K562 (cell line): Measurements from ENCODE around the gene GRM2. TPM values are rescaled to one million over a fixed set of nuclear protein-coding genes. Genes with fewer than 3 reads are reported as not detected.

Source experiments
- ATAC-seq: fragments of 200-7000 bp; cut with Tn5 transposase; 3 replicates; pipeline ENCODE4 v1.9.1; 2020; ENCODE audit warnings: moderate library complexity
- BruUV-seq: library from RNA; stranded (reverse); fragments of 400-500 nt; replicated peaks from 2 replicates; lab custom pipeline; 2021; lab: Mats Ljungman, UMichigan
- CTCF ChIA-PET: fragments of 300-600 bp; formaldehyde crosslinking; extraction: SDS; loops from one replicate; lab custom pipeline; 2021; ENCODE audit warnings: low intra/inter-chr PET ratio; lab: Yijun Ruan, JAX
- POLR2A ChIA-PET: fragments of 300-600, 350-650 bp; sonication (Branson Sonifier 250); formaldehyde crosslinking; extraction: SDS; loops from one replicate; lab custom pipeline; 2021; ENCODE audit warnings: antibody characterized with exemption, inconsistent platforms; lab: Yijun Ruan, JAX
- DNase-seq, 4 experiments: peaks; one replicate each; pipeline versions ENCODE4 v3.0.0 to v3.0.0-alpha.2; 2011 to 2018; ENCODE audit warnings: low spot score in 3 of 4, mixed read lengths in 3 of 4; ENCODE audit errors: extremely low read depth in 1 of 4
- FAIRE-seq: peaks from 2 replicates; lab custom pipeline; 2011; peaks lifted over from hg19 to GRCh38; lab: Jason Lieb, UNC
- H2AFZ ChIP-seq: 2 replicates; pipeline ENCODE4 v1.6.0; 2011; ENCODE audit warnings: low read depth, low read length, control low read depth, inconsistent platforms
- H3K27ac ChIP-seq: fragments of 200-600 bp; 3 replicates; pipeline ENCODE4 v1.8.0; 2011; ENCODE audit warnings: low read depth, mild to moderate bottlenecking, control low read depth, inconsistent platforms, low read length, moderate library complexity, mixed read lengths; ENCODE audit errors: extremely low read depth
- H3K27me3 ChIP-seq, 2 experiments: fragments of 300-600 bp in 1 of 2; 2 replicates in 1 of 2; 3 replicates in 1 of 2; pipeline versions ENCODE4 v1.6.0 to v1.8.0; 2011; ENCODE audit warnings: inconsistent platforms in 2 of 2, low read length in 2 of 2, mild to moderate bottlenecking in 1 of 2, mixed read lengths in 1 of 2, moderate library complexity in 1 of 2; ENCODE audit not compliant: control insufficient read depth in 2 of 2, insufficient read depth in 2 of 2
- H3K36me3 ChIP-seq: fragments of 300-600 bp; 3 replicates; pipeline ENCODE4 v1.8.0; 2011; ENCODE audit warnings: mild to moderate bottlenecking, low read length, inconsistent platforms; ENCODE audit not compliant: control insufficient read depth, insufficient read depth
- H3K4me1 ChIP-seq, 2 experiments: fragments of 200-600 bp in 1 of 2; replicated peaks in 1 of 2; 2 replicates in 1 of 2; 3 replicates in 1 of 2; pipeline versions ENCODE4 v1.5.1 to v1.8.0; 2011; ENCODE audit warnings: inconsistent platforms in 2 of 2, low read length in 2 of 2, mild to moderate bottlenecking in 1 of 2, mixed read lengths in 1 of 2, moderate library complexity in 1 of 2; ENCODE audit not compliant: control insufficient read depth in 2 of 2, insufficient read depth in 2 of 2
- H3K4me2 ChIP-seq: 2 replicates; pipeline ENCODE4 v1.6.1; 2011; ENCODE audit warnings: low read length, control low read depth, inconsistent platforms, mixed read lengths; ENCODE audit not compliant: insufficient read depth
- H3K4me3 ChIP-seq: fragments of 200-600 bp; sonication (generic), shearing (Covaris generic); 2 replicates; pipeline ENCODE4 v1.5.1; 2016; ENCODE audit warnings: control low read depth, inconsistent platforms
- H3K79me2 ChIP-seq: fragments of 200-600 bp; 3 replicates; pipeline ENCODE4 v1.8.0; 2011; ENCODE audit warnings: low read length, inconsistent platforms; ENCODE audit not compliant: control insufficient read depth, insufficient read depth
- H3K9ac ChIP-seq, 2 experiments: 2 replicates each; pipeline versions ENCODE4 v1.6.0 to v1.6.1; 2011; ENCODE audit warnings: low read depth in 2 of 2, low read length in 2 of 2, control low read depth in 1 of 2, inconsistent platforms in 1 of 2, mild to moderate bottlenecking in 1 of 2, mixed read lengths in 1 of 2; ENCODE audit not compliant: insufficient read depth in 1 of 2
- H3K9me1 ChIP-seq: one replicate; pipeline ENCODE4 v1.6.0; 2011; ENCODE audit warnings: inconsistent platforms, mild to moderate bottlenecking, low read length, moderate library complexity; ENCODE audit not compliant: control insufficient read depth, insufficient read depth
- H3K9me3 ChIP-seq: replicated peaks from 2 replicates; pipeline ENCODE4 v1.5.1; 2011; ENCODE audit warnings: low read depth, low read length, inconsistent platforms; ENCODE audit not compliant: control insufficient read depth, insufficient read depth
- H4K20me1 ChIP-seq: replicated peaks from 2 replicates; pipeline ENCODE4 v1.6.1; 2011; ENCODE audit warnings: low read length, inconsistent platforms, mixed read lengths; ENCODE audit not compliant: control insufficient read depth, insufficient read depth
- NR3C1 ChIP-seq: sonication (generic); formaldehyde crosslinking; IDR thresholded peaks from 2 replicates; pipeline ENCODE4 v1.8.1; 2022; ENCODE audit warnings: missing genetic modification reagents
- ZNF165 ChIP-seq: fragments of 250-450 bp; sonication (Bioruptor Pico); IDR thresholded peaks from 2 replicates; pipeline ENCODE4 v1.4.0; 2020; ENCODE audit warnings: borderline replicate concordance
- WGBS: fragments of 100-300 bp; shearing (Covaris generic); methylation state at CpG from one replicate; pipeline ENCODE4 v1.1.6; 2016; ENCODE audit warnings: low coverage, mixed read lengths; ENCODE audit not compliant: insufficient coverage; ENCODE audit errors: missing lambda C conversion rate; 5-methylcytosine and 5-hydroxymethylcytosine counted together
- in situ Hi-C: fragments of 300-500 bp; cut with MboI; formaldehyde crosslinking; loops from 4 replicates; pipeline ENCODE4 v1.15.0; 2018; ENCODE audit warnings: inconsistent platforms, mixed read lengths
- intact Hi-C: fragments of 100-400 bp; cut with micrococcal nuclease; formaldehyde crosslinking; loops from 2 replicates; pipeline ENCODE4 v1.14.2; 2022
- polyA plus RNA-seq, 8 experiments: library from polyadenylated mRNA; depleted of rRNA in 4 of 8; stranded (reverse) in 5 of 8; unstranded in 3 of 8; fragments of >200 nt; fragmentation: Nextera tagmentation in 2 of 8; fragmentation: Illumina TruSeq in 1 of 8; extraction: Ambion mirVana in 2 of 8; extraction: Trizol in 1 of 8; gene quantifications; 2 replicates each; pipeline versions ENCODE4 v1.2.1 to v1.2.3, GENCODE V29; 2011 to 2014; ENCODE audit warnings: inconsistent platforms in 1 of 8, missing spikeins in 1 of 8
- total RNA-seq, 7 experiments: library from RNA; depleted of rRNA in 6 of 7; stranded (reverse); fragments of >200 nt in 6 of 7; fragmentation: Illumina TruSeq in 2 of 7; extraction: Trizol in 2 of 7; gene quantifications; 2 replicates each; pipeline versions ENCODE4 v1.2.1 to v1.2.3, GENCODE V29; 2011 to 2021; ENCODE audit warnings: low replicate concordance in 1 of 7
- TF ChIP-seq, protein P1 (sequence below): fragments of 450-650 bp; IDR thresholded peaks from 2 replicates; pipeline ENCODE4 v1.6.1; 2016; ENCODE audit warnings: missing biosample characterization, missing genetic modification characterization
- TF ChIP-seq, protein P2 (sequence below): fragments of 250-450 bp; sonication (Bioruptor Pico); IDR thresholded peaks from 2 replicates; pipeline ENCODE4 v1.4.0; 2020; ENCODE audit warnings: mild to moderate bottlenecking, moderate library complexity
- TF ChIP-seq, protein P3 (sequence below): fragments of 450-650 bp; IDR thresholded peaks from 2 replicates; pipeline ENCODE4 v1.6.1; 2016; ENCODE audit warnings: low read depth

The GRM2 gene
- total and polyA plus RNA-seq, 9 of the 15 experiments (the other 6 are each of a cell fraction or from before 2014, with no cell fraction given) = not detected

GRCh38 chr3:51706788-51707731 is at the start of gene GRM2 (continued):
- TF ChIP-seq NR3C1 (CRISPR knock-in tag) = 0 out of 2 replicates have a peak, but pooled peaks have one; percentile 63
- TF ChIP-seq, protein P1, sequence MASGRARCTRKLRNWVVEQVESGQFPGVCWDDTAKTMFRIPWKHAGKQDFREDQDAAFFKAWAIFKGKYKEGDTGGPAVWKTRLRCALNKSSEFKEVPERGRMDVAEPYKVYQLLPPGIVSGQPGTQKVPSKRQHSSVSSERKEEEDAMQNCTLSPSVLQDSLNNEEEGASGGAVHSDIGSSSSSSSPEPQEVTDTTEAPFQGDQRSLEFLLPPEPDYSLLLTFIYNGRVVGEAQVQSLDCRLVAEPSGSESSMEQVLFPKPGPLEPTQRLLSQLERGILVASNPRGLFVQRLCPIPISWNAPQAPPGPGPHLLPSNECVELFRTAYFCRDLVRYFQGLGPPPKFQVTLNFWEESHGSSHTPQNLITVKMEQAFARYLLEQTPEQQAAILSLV (tag) = no peak

DNA sequence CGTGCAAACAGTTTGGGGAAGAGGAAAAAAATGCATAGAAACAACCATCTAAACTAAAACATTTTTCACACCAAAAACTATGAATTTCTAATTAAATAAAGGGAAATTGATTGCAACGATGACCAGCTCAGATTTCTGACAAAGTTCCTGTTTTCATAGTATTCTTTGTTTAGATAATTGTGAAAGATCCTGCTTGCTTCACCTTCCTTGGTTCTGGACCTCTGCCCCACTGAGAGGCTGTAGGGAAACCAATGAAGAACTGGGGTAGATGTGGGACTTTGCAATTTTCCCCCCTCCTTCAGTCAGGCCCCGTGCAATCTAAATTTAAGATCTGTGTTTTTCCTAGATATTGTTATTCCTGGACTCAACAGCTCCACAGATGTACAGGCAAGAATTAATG is 49.6 kb upstream of the GRM2 start:
- Histone ChIP-seq H4K20me1 (no peaks in the 10 kb centered on the region), H3K27me3 (no peaks in the 10 kb centered on the region), H3K9ac (no peak overlapping the region), H3K4me1 (no peaks in the 10 kb centered on the region), H3K4me3 (no peak overlapping the region), H3K36me3 (peaks cover 18% of the 10 kb centered on the region; the same call in 1 of the 3 replicates), H3K9me3 (no peaks in the 10 kb centered on the region), H3K9me1 (no peaks in the 10 kb centered on the region), H3K79me2 (no peaks in the 10 kb centered on the region), H2AFZ (no peak overlapping the region), H3K27ac (no peak overlapping the region), H3K4me2 (no peak overlapping the region)
- no TSS peak for BruUV-seq
- in situ Hi-C loops (no loop called here), intact Hi-C loops (no loop called here)
- ChIA-PET CTCF (no interaction called here), POLR2A (no interaction called here)
- FAIRE-seq (no peak), ATAC-seq (no peak), DNase-seq (no peak)
- 50% methylated on average over 2 of the region's 3 CpGs for WGBS
- TF ChIP-seq, protein P2, sequence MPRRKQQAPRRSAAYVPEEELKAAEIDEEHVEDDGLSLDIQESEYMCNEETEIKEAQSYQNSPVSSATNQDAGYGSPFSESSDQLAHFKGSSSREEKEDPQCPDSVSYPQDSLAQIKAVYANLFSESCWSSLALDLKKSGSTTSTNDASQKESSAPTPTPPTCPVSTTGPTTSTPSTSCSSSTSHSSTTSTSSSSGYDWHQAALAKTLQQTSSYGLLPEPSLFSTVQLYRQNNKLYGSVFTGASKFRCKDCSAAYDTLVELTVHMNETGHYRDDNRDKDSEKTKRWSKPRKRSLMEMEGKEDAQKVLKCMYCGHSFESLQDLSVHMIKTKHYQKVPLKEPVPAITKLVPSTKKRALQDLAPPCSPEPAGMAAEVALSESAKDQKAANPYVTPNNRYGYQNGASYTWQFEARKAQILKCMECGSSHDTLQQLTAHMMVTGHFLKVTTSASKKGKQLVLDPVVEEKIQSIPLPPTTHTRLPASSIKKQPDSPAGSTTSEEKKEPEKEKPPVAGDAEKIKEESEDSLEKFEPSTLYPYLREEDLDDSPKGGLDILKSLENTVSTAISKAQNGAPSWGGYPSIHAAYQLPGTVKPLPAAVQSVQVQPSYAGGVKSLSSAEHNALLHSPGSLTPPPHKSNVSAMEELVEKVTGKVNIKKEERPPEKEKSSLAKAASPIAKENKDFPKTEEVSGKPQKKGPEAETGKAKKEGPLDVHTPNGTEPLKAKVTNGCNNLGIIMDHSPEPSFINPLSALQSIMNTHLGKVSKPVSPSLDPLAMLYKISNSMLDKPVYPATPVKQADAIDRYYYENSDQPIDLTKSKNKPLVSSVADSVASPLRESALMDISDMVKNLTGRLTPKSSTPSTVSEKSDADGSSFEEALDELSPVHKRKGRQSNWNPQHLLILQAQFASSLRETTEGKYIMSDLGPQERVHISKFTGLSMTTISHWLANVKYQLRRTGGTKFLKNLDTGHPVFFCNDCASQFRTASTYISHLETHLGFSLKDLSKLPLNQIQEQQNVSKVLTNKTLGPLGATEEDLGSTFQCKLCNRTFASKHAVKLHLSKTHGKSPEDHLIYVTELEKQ = no peak
- TF ChIP-seq, protein P3, sequence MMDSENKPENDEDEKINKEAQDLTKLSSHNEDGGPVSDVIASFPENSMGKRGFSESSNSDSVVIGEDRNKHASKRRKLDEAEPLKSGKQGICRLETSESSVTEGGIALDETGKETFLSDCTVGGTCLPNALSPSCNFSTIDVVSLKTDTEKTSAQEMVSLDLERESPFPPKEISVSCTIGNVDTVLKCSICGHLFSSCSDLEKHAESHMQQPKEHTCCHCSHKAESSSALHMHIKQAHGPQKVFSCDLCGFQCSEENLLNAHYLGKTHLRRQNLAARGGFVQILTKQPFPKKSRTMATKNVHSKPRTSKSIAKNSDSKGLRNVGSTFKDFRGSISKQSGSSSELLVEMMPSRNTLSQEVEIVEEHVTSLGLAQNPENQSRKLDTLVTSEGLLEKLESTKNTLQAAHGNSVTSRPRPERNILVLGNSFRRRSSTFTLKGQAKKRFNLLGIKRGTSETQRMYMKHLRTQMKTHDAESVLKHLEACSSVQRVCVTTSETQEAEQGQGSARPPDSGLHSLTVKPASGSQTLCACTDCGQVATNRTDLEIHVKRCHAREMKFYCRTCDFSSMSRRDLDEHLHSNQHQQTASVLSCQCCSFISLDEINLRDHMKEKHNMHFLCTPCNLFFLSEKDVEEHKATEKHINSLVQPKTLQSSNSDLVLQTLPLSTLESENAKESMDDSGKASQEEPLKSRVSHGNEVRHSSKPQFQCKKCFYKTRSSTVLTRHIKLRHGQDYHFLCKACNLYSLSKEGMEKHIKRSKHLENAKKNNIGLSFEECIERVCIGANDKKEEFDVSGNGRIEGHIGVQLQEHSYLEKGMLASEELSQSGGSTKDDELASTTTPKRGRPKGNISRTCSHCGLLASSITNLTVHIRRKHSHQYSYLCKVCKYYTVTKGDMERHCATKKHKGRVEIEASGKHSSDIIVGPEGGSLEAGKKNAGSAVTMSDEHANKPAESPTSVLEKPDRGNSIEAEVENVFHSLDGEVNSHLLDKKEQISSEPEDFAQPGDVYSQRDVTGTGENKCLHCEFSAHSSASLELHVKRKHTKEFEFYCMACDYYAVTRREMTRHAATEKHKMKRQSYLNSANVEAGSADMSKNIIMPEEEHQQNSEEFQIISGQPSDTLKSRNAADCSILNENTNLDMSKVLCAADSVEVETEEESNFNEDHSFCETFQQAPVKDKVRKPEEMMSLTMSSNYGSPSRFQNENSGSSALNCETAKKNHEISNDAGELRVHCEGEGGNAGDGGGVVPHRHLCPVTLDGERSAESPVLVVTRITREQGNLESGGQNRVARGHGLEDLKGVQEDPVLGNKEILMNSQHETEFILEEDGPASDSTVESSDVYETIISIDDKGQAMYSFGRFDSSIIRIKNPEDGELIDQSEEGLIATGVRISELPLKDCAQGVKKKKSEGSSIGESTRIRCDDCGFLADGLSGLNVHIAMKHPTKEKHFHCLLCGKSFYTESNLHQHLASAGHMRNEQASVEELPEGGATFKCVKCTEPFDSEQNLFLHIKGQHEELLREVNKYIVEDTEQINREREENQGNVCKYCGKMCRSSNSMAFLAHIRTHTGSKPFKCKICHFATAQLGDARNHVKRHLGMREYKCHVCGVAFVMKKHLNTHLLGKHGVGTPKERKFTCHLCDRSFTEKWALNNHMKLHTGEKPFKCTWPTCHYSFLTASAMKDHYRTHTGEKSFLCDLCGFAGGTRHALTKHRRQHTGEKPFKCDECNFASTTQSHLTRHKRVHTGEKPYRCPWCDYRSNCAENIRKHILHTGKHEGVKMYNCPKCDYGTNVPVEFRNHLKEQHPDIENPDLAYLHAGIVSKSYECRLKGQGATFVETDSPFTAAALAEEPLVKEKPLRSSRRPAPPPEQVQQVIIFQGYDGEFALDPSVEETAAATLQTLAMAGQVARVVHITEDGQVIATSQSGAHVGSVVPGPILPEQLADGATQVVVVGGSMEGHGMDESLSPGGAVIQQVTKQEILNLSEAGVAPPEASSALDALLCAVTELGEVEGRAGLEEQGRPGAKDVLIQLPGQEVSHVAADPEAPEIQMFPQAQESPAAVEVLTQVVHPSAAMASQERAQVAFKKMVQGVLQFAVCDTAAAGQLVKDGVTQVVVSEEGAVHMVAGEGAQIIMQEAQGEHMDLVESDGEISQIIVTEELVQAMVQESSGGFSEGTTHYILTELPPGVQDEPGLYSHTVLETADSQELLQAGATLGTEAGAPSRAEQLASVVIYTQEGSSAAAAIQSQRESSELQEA = no peak
- TF ChIP-seq ZNF165 (CRISPR knock-in tag) = no peak
